Spleen (tissue), 7 donors: Measurements from ENCODE around the gene KAT6B.

Experiments
- CTCF ChIP-seq, 11 experiments: fragments of 200-600 bp in 7 of 11; fragments of 450-650 bp in 4 of 11; sonication (generic) in 4 of 11; IDR thresholded peaks in 8 of 11; conservative IDR thresholded peaks in 3 of 11; 1 replicate in 7 of 11; 2 replicates in 4 of 11; pipeline versions ENCODE4 v1.4.0 to v1.8.0; 2016 to 2021; ENCODE audit warnings: antibody characterized with exemption in 11 of 11, inconsistent platforms in 4 of 11, mild to moderate bottlenecking in 1 of 11
- POLR2A ChIP-seq, 3 donors: fragments of 450-650 bp; IDR thresholded peaks; one replicate each; pipeline ENCODE4 v1.5.1; 2017; ENCODE audit warnings: antibody characterized with exemption in 3 of 3, mild to moderate bottlenecking in 1 of 3
- POLR2AphosphoS5 ChIP-seq, 3 donors: sonication (generic); formaldehyde crosslinking; IDR thresholded peaks; one replicate each; pipeline ENCODE4 v1.5.1; 2017; ENCODE audit warnings: antibody characterized with exemption in 3 of 3
- donor health status: DM: no; HTN: no; CAD: no; lungs with moderate emphysema.
- donor health status: DM: no; HTN: no; CAD: no.
- donor health status: DM: no; HTN: no; CAD: no.

GRCh38 chr10:74868392-74868977 lies 42.1 kb downstream of the KAT6B start:
- TF ChIP-seq CTCF (IDR thresholded peaks at IDR 0.05 in 8 of 11, conservative IDR thresholded peaks at IDR 0.05 in 3 of 11), result no peak
- TF ChIP-seq POLR2A (IDR thresholded peaks at IDR 0.05), result no peak
- TF ChIP-seq POLR2AphosphoS5 (IDR thresholded peaks at IDR 0.05), result no peak
